Posterior vena cava (tissue), 2 donors: ENCODE measurements around the gene PMS2. TPM values are rescaled to one million over a fixed set of nuclear protein-coding genes. Genes with fewer than 3 reads are reported as not detected.
A peak's percentile ranks its signal among the peaks of the same experiment; 100 is the strongest.
"Not testable (repeated sequence)": the region's sequence is repeated elsewhere in the genome, so short reads cannot be mapped to it uniquely, and the experiment has no call there.

Source experiments
- DNase-seq: peaks from one replicate; pipeline ENCODE4 v3.0.0-alpha.2; 2020; ENCODE audit warnings: low spot score
- intact Hi-C, 2 donors: fragments of 100-400 bp; cut with DNase I; formaldehyde crosslinking; loops; one replicate each; pipeline versions ENCODE4 v1.14.1 to v1.14.2; 2022 to 2023
- total RNA-seq, 2 donors: library from RNA; stranded (reverse); fragmentation: NEBNext Ultra II Directional; extraction: Animal tissue kit (Norgen Biotek cat#: 25700); gene quantifications; one replicate each; pipeline ENCODE4 v1.2.1, GENCODE V29; 2021
- donor health status: DM: yes; HTN: yes; CAD: no.
- donor health status: DM: yes; HTN: yes; CAD: no.

Gene PMS2
- total RNA-seq, 2 donors from 2014 or later = 8.0 to 9.3 TPM

DNA sequence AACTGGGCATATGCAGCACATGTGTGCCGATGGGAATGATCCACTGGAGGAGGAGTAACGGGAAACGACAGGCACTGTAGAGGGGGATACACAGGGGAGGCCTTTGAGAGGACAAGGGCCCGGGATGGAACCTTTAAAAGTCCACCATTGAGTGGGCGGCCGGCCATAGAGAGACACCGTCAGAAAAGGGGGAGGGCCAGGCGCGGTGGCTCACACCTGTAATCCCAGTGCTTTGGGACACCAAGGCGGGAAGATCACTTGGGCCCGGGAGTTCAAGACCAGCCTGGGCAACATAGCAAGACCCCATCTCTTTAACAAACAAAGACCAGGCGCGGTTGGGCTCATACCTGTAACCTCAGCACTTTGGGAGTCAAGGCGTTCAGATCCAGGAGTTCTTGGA, 77.6 kb downstream of the PMS2 start:
- DNase-seq = peak; percentile 81

DNA sequence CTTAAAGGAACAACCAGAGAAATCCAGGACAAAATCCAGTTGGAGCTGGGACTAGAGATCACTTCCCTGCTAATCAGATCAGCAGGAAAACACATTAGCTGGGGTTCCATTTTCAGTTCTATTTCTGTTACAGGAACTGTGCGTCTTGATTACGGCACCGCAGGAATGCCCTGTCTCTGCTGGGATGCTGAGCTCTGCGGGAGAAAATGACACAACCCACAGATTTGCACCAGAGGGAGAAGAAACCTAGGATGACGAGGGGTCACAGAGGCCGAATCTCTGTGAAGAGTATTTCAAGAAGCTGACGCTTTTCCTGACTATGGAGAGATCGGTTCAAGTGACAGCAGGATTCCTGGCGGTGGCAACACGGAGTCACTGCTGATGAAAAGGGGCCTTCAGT, 78.6 kb downstream of the PMS2 start:
- intact Hi-C loops, DNase-seq: not testable (repeated sequence)

More for the DNA sequence above, 77.6 kb downstream of the PMS2 start:
- intact Hi-C loops = not testable (repeated sequence)

DNA sequence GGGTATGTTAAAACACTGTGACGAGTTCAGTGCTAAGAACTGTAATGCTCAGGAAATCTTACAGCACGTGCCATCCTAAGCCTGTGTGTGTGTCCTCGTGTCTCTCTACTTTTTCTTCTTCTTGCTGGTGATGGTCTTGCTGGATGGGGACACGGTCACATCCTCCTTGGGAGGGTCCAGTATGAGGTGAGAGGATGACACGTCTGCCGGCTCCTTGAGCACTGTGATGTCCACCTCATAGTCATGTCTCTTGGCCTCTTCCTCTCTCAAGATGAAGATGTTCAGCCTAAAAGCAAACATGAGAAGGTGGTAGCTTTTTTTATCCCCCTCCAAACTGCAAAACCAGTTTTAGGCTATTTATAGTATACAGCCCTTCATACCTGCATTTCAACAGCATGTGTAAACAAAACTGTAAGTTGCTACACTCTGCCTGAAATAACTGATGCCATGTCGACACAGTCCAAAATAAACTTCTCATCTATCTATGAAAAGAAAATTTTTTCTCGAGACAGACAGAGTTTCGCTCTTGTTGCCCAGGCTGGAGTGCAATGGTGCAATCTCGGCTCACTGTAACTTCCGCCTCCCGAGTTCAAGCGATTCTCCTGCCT, 82.5 kb downstream of the PMS2 start:
- intact Hi-C loops, DNase-seq: not testable (repeated sequence)

DNA sequence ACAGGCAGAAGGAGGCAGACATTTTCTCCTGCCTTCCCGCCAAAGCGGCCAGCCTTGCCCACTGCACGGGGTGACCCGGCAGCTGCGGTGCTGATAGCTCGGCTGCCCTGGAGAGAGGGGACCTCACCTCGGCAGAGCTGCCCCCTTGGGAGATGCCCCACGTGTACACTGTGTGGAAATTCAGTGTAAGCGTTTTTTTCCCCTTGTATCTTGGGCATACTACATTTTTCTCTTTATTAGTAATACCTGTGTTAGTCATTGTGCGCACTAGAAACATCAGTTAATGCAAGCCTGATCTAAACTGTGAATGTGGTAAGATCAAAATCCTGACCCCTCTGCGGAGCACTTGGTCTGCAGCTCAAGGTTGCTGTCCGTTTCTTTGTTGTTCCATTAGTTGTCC, 84.2 kb downstream of the PMS2 start:
- intact Hi-C loops, DNase-seq: not testable (repeated sequence)

DNA sequence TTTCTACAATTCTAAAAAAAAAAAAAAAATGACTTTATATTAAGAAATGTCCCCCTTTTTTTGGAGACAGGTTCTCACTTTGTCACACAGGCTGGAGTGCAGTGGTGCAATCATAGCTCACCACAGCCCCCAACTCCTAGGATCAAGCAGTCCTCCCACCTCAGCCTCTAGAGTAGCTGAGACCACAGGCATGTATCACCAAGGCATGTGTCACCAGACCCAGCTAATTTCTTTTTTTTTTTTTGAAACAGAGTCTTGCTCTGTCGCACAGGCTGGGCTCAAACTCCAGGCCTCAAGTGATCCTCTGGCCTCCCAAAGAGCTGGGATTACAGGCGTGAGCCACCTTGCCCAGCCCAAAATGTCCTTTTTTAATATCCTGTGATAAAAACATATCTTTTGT, 84.7 kb downstream of the PMS2 start:
- intact Hi-C loops, DNase-seq: not testable (repeated sequence)

Other genes with a start within 250 kb of the PMS2 start
- gene RNF216, start 227.4 kb downstream of the PMS2 start, total RNA-seq = 10 to 100 TPM; 36.7 to 41.4 TPM
- not detected for gene OCM, start 128.3 kb downstream of the PMS2 start, total RNA-seq
- 10 to 100 TPM; 76.2 to 79.4 TPM for gene CCZ1, start 110.3 kb downstream of the PMS2 start, total RNA-seq
- gene RSPH10B, start 38.4 kb downstream of the PMS2 start, total RNA-seq = not detected
- gene AIMP2, start 223 bp upstream of the PMS2 start, total RNA-seq = 10 to 100 TPM; 22.6 to 27.4 TPM
- gene ANKRD61, start 22.3 kb upstream of the PMS2 start, total RNA-seq = under 1 TPM in 1 of 2 donors, not detected in 1; 0.42 TPM
- gene EIF2AK1, start 50.1 kb upstream of the PMS2 start, total RNA-seq = 10 to 100 TPM; 40.2 to 55.5 TPM
- gene USP42, start 95.9 kb upstream of the PMS2 start, total RNA-seq = 10 to 100 TPM in 1 of 2 donors, 1 to 10 TPM in 1; 8.3 to 11.2 TPM